VCaP (cell line): ENCODE results near the gene SRBD1.

Experiments
- H3K27ac ChIP-seq: fragments of 450-650 bp; 2 replicates; pipeline ENCODE4 v1.5.1; 2017
- TF ChIP-seq, protein P1 (sequence below): fragments of 450-650 bp; conservative IDR thresholded peaks from 2 replicates; pipeline ENCODE4 v1.5.1; 2017; ENCODE audit warnings: mild to moderate bottlenecking, moderate library complexity

The SRBD1 gene

GRCh38 chr2:45567288-45567963 lies 43.6 kb downstream of the SRBD1 start:
- TF ChIP-seq, protein P1, sequence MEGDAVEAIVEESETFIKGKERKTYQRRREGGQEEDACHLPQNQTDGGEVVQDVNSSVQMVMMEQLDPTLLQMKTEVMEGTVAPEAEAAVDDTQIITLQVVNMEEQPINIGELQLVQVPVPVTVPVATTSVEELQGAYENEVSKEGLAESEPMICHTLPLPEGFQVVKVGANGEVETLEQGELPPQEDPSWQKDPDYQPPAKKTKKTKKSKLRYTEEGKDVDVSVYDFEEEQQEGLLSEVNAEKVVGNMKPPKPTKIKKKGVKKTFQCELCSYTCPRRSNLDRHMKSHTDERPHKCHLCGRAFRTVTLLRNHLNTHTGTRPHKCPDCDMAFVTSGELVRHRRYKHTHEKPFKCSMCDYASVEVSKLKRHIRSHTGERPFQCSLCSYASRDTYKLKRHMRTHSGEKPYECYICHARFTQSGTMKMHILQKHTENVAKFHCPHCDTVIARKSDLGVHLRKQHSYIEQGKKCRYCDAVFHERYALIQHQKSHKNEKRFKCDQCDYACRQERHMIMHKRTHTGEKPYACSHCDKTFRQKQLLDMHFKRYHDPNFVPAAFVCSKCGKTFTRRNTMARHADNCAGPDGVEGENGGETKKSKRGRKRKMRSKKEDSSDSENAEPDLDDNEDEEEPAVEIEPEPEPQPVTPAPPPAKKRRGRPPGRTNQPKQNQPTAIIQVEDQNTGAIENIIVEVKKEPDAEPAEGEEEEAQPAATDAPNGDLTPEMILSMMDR = no peak
- peak overlapping the region; percentile 94 for H3K27ac ChIP-seq

DNA sequence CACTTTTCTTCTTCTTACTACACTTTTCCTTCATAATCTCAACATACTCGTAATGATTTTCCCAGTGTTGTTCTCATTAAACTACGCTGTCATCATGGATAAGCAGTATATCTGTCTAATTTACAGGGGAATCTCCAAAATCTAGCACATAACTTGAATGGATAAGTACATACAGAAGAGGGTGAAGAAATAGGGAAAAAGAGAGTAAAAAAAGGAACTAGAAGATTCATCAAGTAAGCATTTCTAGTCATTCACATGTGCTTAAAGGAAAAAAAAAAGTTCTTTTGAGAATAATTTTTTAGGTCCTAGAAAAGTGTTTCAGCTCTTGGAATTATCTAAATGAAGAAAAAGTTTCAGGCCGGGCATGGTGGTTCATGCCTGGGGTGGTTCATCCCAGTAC lies 51.6 kb downstream of the SRBD1 start:
- TF ChIP-seq, protein P1 = no peak
- H3K27ac ChIP-seq = no peak overlapping the region

- TF ChIP-seq, protein P1 = no peak
- no peak overlapping the region for H3K27ac ChIP-seq
These were observed 56.3 kb downstream of the SRBD1 start for GRCh38 chr2:45554742-45555140.

DNA sequence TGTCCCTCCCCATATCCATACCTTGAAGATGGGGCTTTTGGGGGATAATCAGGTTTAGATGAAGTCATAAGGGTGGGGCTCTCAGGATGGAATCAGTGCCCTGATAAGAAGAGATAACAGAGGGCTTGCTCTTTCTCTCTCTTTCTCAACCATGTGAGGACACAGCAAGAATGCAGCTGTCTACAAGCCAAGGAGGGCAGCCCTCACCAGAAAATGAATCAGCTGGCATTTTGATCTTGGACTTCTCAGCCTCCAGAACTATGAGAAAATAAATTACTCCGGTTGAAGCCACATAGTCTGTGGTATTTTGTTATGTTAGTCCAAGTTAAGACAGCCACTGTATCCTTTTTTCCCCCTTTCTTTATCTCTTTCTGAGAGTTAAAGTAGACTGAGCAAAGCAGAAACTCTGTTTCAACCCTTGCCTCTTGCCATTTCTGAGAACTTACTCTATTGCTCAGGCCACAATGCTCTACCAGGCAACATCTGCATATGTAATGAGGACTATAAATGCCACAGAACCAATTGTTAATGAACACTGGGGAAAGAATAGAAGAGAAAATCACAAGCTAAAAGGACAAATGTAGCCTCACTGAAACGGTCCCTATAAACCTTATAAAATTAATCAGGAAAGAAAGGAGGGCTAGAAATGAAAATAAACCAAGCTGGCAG lies 56.9 kb downstream of the SRBD1 start:
- TF ChIP-seq, protein P1 = no peak
- H3K27ac ChIP-seq = no peak overlapping the region

- TF ChIP-seq, protein P1 = no peak
These were observed 59.2 kb downstream of the SRBD1 start for GRCh38 chr2:45551862-45552261.

GRCh38 chr2:45545943-45546342 lies 65.1 kb downstream of the SRBD1 start:
- TF ChIP-seq, protein P1 = no peak
- no peak overlapping the region for H3K27ac ChIP-seq

More at GRCh38 chr2:45551862-45552261, 59.2 kb downstream of the SRBD1 start:
- H3K27ac ChIP-seq = no peak overlapping the region

- TF ChIP-seq, protein P1 = no peak
- H3K27ac ChIP-seq = no peak overlapping the region
These were observed 67.8 kb downstream of the SRBD1 start for GRCh38 chr2:45543257-45543656.
